Measurements from ENCODE around the gene MYO1G.

MYO1G gene

GRCh38 chr7:44981035-44981706, 2.4 kb upstream of the MYO1G start:
- DNase-seq (ENCODE audit: low read depth in 2 of 2), result no peak
- H3K4me3 ChIP-seq (replicated peaks in 1 of 2; ENCODE audit: low read depth in 2 of 2, low read length in 2 of 2), result no peak overlapping the region
- TF ChIP-seq CTCF (IDR thresholded peaks at IDR 0.05; ENCODE audit: low read depth, low read length), result no peak

- peak; percentile 44 to 77 for DNase-seq (ENCODE audit: low read depth in 2 of 2)
- no peak overlapping the region for H3K4me3 ChIP-seq (replicated peaks in 1 of 2; ENCODE audit: low read depth in 2 of 2, low read length in 2 of 2)
- TF ChIP-seq CTCF (IDR thresholded peaks at IDR 0.05; ENCODE audit: low read depth, low read length), result no peak
These were observed 1.7 kb upstream of the MYO1G start for GRCh38 chr7:44980393-44981034.

GRCh38 chr7:44979481-44980392, 922 bp upstream of the MYO1G start:
- TF ChIP-seq CTCF (IDR thresholded peaks at IDR 0.05; ENCODE audit: low read depth, low read length), result no peak
- DNase-seq (ENCODE audit: low read depth in 2 of 2), result no peak
- H3K4me3 ChIP-seq (replicated peaks in 1 of 2; ENCODE audit: low read depth in 2 of 2, low read length in 2 of 2), result no peak overlapping the region

GRCh38 chr7:44977959-44978335, 868 bp downstream of the MYO1G start:
- DNase-seq (ENCODE audit: low read depth in 2 of 2), result no peak

GRCh38 chr7:44977304-44977958, 1.4 kb downstream of the MYO1G start:
- H3K4me3 ChIP-seq (replicated peaks in 1 of 2; ENCODE audit: low read depth in 2 of 2, low read length in 2 of 2), result no peak overlapping the region
- no peak for TF ChIP-seq CTCF (IDR thresholded peaks at IDR 0.05; ENCODE audit: low read depth, low read length)
- no peak for DNase-seq (ENCODE audit: low read depth in 2 of 2)

More at GRCh38 chr7:44977959-44978335, 868 bp downstream of the MYO1G start:
- H3K4me3 ChIP-seq (replicated peaks in 1 of 2; ENCODE audit: low read depth in 2 of 2, low read length in 2 of 2), result no peak overlapping the region
- no peak for TF ChIP-seq CTCF (IDR thresholded peaks at IDR 0.05; ENCODE audit: low read depth, low read length)

- no peak for TF ChIP-seq CTCF (IDR thresholded peaks at IDR 0.05; ENCODE audit: low read depth, low read length)
- H3K4me3 ChIP-seq (replicated peaks in 1 of 2; ENCODE audit: low read depth in 2 of 2, low read length in 2 of 2), result no peak overlapping the region
- no peak for DNase-seq (ENCODE audit: low read depth in 2 of 2)
These were observed 2.0 kb downstream of the MYO1G start for GRCh38 chr7:44976746-44977196.
